Measurements from ENCODE around the gene PRDM16. TPM values are rescaled to one million over a fixed set of nuclear protein-coding genes. Genes with fewer than 3 reads are reported as not detected.

Gene PRDM16
- total RNA-seq, 1 donor from 2014 or later, result 84.2 TPM

- Histone ChIP-seq H3K27ac (peak overlapping the region; percentile 95 to 97), H3K27me3 (no peaks in the 10 kb centered on the region), H3K36me3 (no peaks in the 10 kb centered on the region), H3K4me3 (no peak overlapping the region), H3K9me3 (no peaks in the 10 kb centered on the region), H3K4me1 (peaks cover 18 to 40% of the 10 kb centered on the region in 2 donors)
- no peak for TF ChIP-seq CTCF (IDR thresholded peaks at IDR 0.05)
- intact Hi-C loops (cut with DNase I), result no loop called here
- DNase-seq (ENCODE audit: low spot score in 2 of 2), result no peak
Measured at GRCh38 chr1:3377166-3377565, 308.2 kb downstream of the PRDM16 start.

GRCh38 chr1:3377604-3378279 is 308.7 kb downstream of the PRDM16 start:
- intact Hi-C loops (cut with DNase I), result no loop called here
- Histone ChIP-seq H3K27ac (peak overlapping the region; percentile 55 to 67), H3K4me3 (no peak overlapping the region), H3K36me3 (no peaks in the 10 kb centered on the region), H3K4me1 (peaks cover 14 to 35% of the 10 kb centered on the region in 2 donors), H3K9me3 (no peaks in the 10 kb centered on the region), H3K27me3 (no peaks in the 10 kb centered on the region)
- TF ChIP-seq CTCF (IDR thresholded peaks at IDR 0.05), result no peak
- no peak for DNase-seq (ENCODE audit: low spot score in 2 of 2)

GRCh38 chr1:3378411-3379208 is 309.6 kb downstream of the PRDM16 start:
- TF ChIP-seq CTCF (IDR thresholded peaks at IDR 0.05), result no peak
- DNase-seq (ENCODE audit: low spot score in 2 of 2), result no peak
- no peaks in the 10 kb centered on the region for H3K9me3 ChIP-seq
- H3K36me3 ChIP-seq, result no peaks in the 10 kb centered on the region
- H3K27ac ChIP-seq, result peak overlapping the region; percentile 55 to 67
- no peaks in the 10 kb centered on the region for H3K27me3 ChIP-seq
- no peak overlapping the region for H3K4me3 ChIP-seq
- intact Hi-C loops (cut with DNase I), result no loop called here
- peaks cover 8 to 31% of the 10 kb centered on the region in 2 donors for H3K4me1 ChIP-seq

GRCh38 chr1:3379934-3380333 is 310.9 kb downstream of the PRDM16 start:
- Histone ChIP-seq H3K4me3 (no peak overlapping the region), H3K9me3 (no peaks in the 10 kb centered on the region), H3K36me3 (peaks cover 0 to 3% of the 10 kb centered on the region in 2 donors), H3K27me3 (no peaks in the 10 kb centered on the region), H3K27ac (peak overlapping the region in 1 of 2 donors; percentile 27), H3K4me1 (peaks cover 18 to 31% of the 10 kb centered on the region in 2 donors)
- TF ChIP-seq CTCF (IDR thresholded peaks at IDR 0.05), result no peak
- no peak for DNase-seq (ENCODE audit: low spot score in 2 of 2)
- intact Hi-C loops (cut with DNase I), result no loop called here

- Histone ChIP-seq H3K27me3 (no peaks in the 10 kb centered on the region), H3K4me3 (no peak overlapping the region), H3K9me3 (no peaks in the 10 kb centered on the region), H3K36me3 (peaks cover 0 to 3% of the 10 kb centered on the region in 2 donors), H3K27ac (peak overlapping the region in 1 of 2 donors; percentile 27), H3K4me1 (peaks cover 15 to 31% of the 10 kb centered on the region in 2 donors)
- intact Hi-C loops (cut with DNase I), result no loop called here
- no peak for DNase-seq (ENCODE audit: low spot score in 2 of 2)
- TF ChIP-seq CTCF (IDR thresholded peaks at IDR 0.05), result no peak
Measured at GRCh38 chr1:3380469-3380868, 311.5 kb downstream of the PRDM16 start.

Measured in ascending aorta (tissue), 2 donors.